ENCODE data around the gene INSYN2B. TPM values are rescaled to one million over a fixed set of nuclear protein-coding genes. Genes with fewer than 3 reads are reported as not detected.

Gene INSYN2B
- total RNA-seq, 2 donors from 2014 or later, result 0.75 TPM; not detected in 1

- no peak for DNase-seq (ENCODE audit: low spot score)
- H3K4me3 ChIP-seq, result no peak overlapping the region
- no peak for TF ChIP-seq CTCF (IDR thresholded peaks at IDR 0.05)
- no peaks in the 10 kb centered on the region for H3K27me3 ChIP-seq
- H3K4me1 ChIP-seq, result no peaks in the 10 kb centered on the region
- no peaks in the 10 kb centered on the region for H3K36me3 ChIP-seq
- no peak overlapping the region for H3K27ac ChIP-seq
- no peaks in the 10 kb centered on the region for H3K9me3 ChIP-seq
These were observed 115.8 kb downstream of the INSYN2B start for GRCh38 chr5:169864483-169864882.

GRCh38 chr5:169862391-169862811 lies 117.9 kb downstream of the INSYN2B start:
- Histone ChIP-seq H3K27ac (no peak overlapping the region), H3K36me3 (no peaks in the 10 kb centered on the region), H3K9me3 (no peaks in the 10 kb centered on the region), H3K27me3 (no peaks in the 10 kb centered on the region), H3K4me1 (no peaks in the 10 kb centered on the region), H3K4me3 (no peak overlapping the region)
- DNase-seq (ENCODE audit: low spot score), result no peak
- TF ChIP-seq CTCF (IDR thresholded peaks at IDR 0.05), result no peak

- no peak for TF ChIP-seq CTCF (IDR thresholded peaks at IDR 0.05)
- Histone ChIP-seq H3K27me3 (no peaks in the 10 kb centered on the region), H3K27ac (no peak overlapping the region), H3K4me1 (no peaks in the 10 kb centered on the region), H3K9me3 (no peaks in the 10 kb centered on the region), H3K36me3 (no peaks in the 10 kb centered on the region), H3K4me3 (no peak overlapping the region)
- DNase-seq (ENCODE audit: low spot score), result no peak
These were observed 118.4 kb downstream of the INSYN2B start for GRCh38 chr5:169861934-169862333.

GRCh38 chr5:169861433-169861832 lies 118.9 kb downstream of the INSYN2B start:
- no peak for DNase-seq (ENCODE audit: low spot score)
- H3K9me3 ChIP-seq, result no peaks in the 10 kb centered on the region
- H3K36me3 ChIP-seq, result no peaks in the 10 kb centered on the region
- no peaks in the 10 kb centered on the region for H3K27me3 ChIP-seq
- TF ChIP-seq CTCF (IDR thresholded peaks at IDR 0.05), result no peak
- no peak overlapping the region for H3K4me3 ChIP-seq
- H3K27ac ChIP-seq, result no peak overlapping the region
- H3K4me1 ChIP-seq, result no peaks in the 10 kb centered on the region

GRCh38 chr5:169860585-169860984 lies 119.7 kb downstream of the INSYN2B start:
- H3K4me1 ChIP-seq, result no peaks in the 10 kb centered on the region
- DNase-seq (ENCODE audit: low spot score), result no peak
- no peaks in the 10 kb centered on the region for H3K27me3 ChIP-seq
- H3K27ac ChIP-seq, result no peak overlapping the region
- no peak for TF ChIP-seq CTCF (IDR thresholded peaks at IDR 0.05)
- no peaks in the 10 kb centered on the region for H3K36me3 ChIP-seq
- no peak overlapping the region for H3K4me3 ChIP-seq
- no peaks in the 10 kb centered on the region for H3K9me3 ChIP-seq

GRCh38 chr5:169856571-169856970 lies 123.7 kb downstream of the INSYN2B start:
- Histone ChIP-seq H3K4me3 (no peak overlapping the region), H3K9me3 (no peaks in the 10 kb centered on the region), H3K36me3 (no peaks in the 10 kb centered on the region), H3K4me1 (no peaks in the 10 kb centered on the region), H3K27ac (no peak overlapping the region), H3K27me3 (no peaks in the 10 kb centered on the region)
- no peak for TF ChIP-seq CTCF (IDR thresholded peaks at IDR 0.05)
- no peak for DNase-seq (ENCODE audit: low spot score)

Data from right atrium auricular region (tissue), 2 donors.